ENCODE measurements around the gene MGST3.

Gene MGST3

GRCh38 chr1:165629848-165630628 is 996 bp upstream of the MGST3 start:
- Histone ChIP-seq H2AFZ (ENCODE audit: low read depth) (peak overlapping the region; percentile 96), H3K4me1 (ENCODE audit: low read depth, poor library complexity, severe bottlenecking) (peaks cover 24% of the 10 kb centered on the region), H3K36me3 (ENCODE audit: insufficient read depth) (no peaks in the 10 kb centered on the region), H3K9ac (peak overlapping the region; percentile 90), H3K4me3 (IDR thresholded peaks at IDR 0.05; ENCODE audit: insufficient read depth, low read depth, low read length) (peak overlapping the region; percentile 84), H3K4me2 (peak overlapping the region; percentile 87), H3K27ac (peak overlapping the region; percentile 89), H3K79me2 (ENCODE audit: insufficient read depth, low read depth) (no peaks in the 10 kb centered on the region), H3K27me3 (ENCODE audit: insufficient read depth, low read depth) (no peaks in the 10 kb centered on the region), H4K20me1 (ENCODE audit: insufficient read depth) (no peaks in the 10 kb centered on the region)
- no peak for TF ChIP-seq CTCF (conservative IDR thresholded peaks at IDR 0.05; ENCODE audit: low read depth, low read length)

GRCh38 chr1:165631342-165632151 is 513 bp downstream of the MGST3 start:
- H3K9ac ChIP-seq, result peak overlapping the region; percentile 90
- H3K4me3 ChIP-seq (IDR thresholded peaks at IDR 0.05; ENCODE audit: insufficient read depth, low read depth, low read length), result peak overlapping the region; percentile 73
- no peaks in the 10 kb centered on the region for H3K27me3 ChIP-seq (ENCODE audit: insufficient read depth, low read depth)
- peak overlapping the region; percentile 96 for H2AFZ ChIP-seq (ENCODE audit: low read depth)
- H3K36me3 ChIP-seq (ENCODE audit: insufficient read depth), result no peaks in the 10 kb centered on the region
- H3K4me1 ChIP-seq (ENCODE audit: low read depth, poor library complexity, severe bottlenecking), result peaks cover 24% of the 10 kb centered on the region
- TF ChIP-seq CTCF (conservative IDR thresholded peaks at IDR 0.05; ENCODE audit: low read depth, low read length), result no peak
- H3K4me2 ChIP-seq, result peak overlapping the region; percentile 87
- no peaks in the 10 kb centered on the region for H4K20me1 ChIP-seq (ENCODE audit: insufficient read depth)
- H3K27ac ChIP-seq, result no peak overlapping the region; the same call in 1 of the 2 replicates
- H3K79me2 ChIP-seq (ENCODE audit: insufficient read depth, low read depth), result no peaks in the 10 kb centered on the region

- H3K27ac ChIP-seq, result no peak overlapping the region
- H3K27me3 ChIP-seq (ENCODE audit: insufficient read depth, low read depth), result no peaks in the 10 kb centered on the region
- peak overlapping the region; percentile 87; the same call in 1 of the 2 replicates for H3K4me2 ChIP-seq
- no peak for TF ChIP-seq CTCF (conservative IDR thresholded peaks at IDR 0.05; ENCODE audit: low read depth, low read length)
- H3K4me1 ChIP-seq (ENCODE audit: low read depth, poor library complexity, severe bottlenecking), result peaks cover 24% of the 10 kb centered on the region
- no peaks in the 10 kb centered on the region for H3K36me3 ChIP-seq (ENCODE audit: insufficient read depth)
- no peak overlapping the region for H3K9ac ChIP-seq
- H4K20me1 ChIP-seq (ENCODE audit: insufficient read depth), result no peaks in the 10 kb centered on the region
- peak overlapping the region; percentile 20 for H3K4me3 ChIP-seq (IDR thresholded peaks at IDR 0.05; ENCODE audit: insufficient read depth, low read depth, low read length)
- no peaks in the 10 kb centered on the region for H3K79me2 ChIP-seq (ENCODE audit: insufficient read depth, low read depth)
- no peak overlapping the region for H2AFZ ChIP-seq (ENCODE audit: low read depth)
Measured at GRCh38 chr1:165632152-165632469, 1.1 kb downstream of the MGST3 start.

GRCh38 chr1:165632491-165632890 is 1.5 kb downstream of the MGST3 start:
- Histone ChIP-seq H3K9ac (no peak overlapping the region), H3K27me3 (ENCODE audit: insufficient read depth, low read depth) (no peaks in the 10 kb centered on the region), H3K36me3 (ENCODE audit: insufficient read depth) (no peaks in the 10 kb centered on the region), H3K79me2 (ENCODE audit: insufficient read depth, low read depth) (no peaks in the 10 kb centered on the region), H4K20me1 (ENCODE audit: insufficient read depth) (no peaks in the 10 kb centered on the region), H3K4me2 (no peak overlapping the region), H3K27ac (no peak overlapping the region), H2AFZ (ENCODE audit: low read depth) (no peak overlapping the region), H3K4me3 (IDR thresholded peaks at IDR 0.05; ENCODE audit: insufficient read depth, low read depth, low read length) (no peak overlapping the region), H3K4me1 (ENCODE audit: low read depth, poor library complexity, severe bottlenecking) (peaks cover 24% of the 10 kb centered on the region)
- TF ChIP-seq CTCF (conservative IDR thresholded peaks at IDR 0.05; ENCODE audit: low read depth, low read length), result no peak
